ENCODE measurements around the gene HOXC9.

DNA sequence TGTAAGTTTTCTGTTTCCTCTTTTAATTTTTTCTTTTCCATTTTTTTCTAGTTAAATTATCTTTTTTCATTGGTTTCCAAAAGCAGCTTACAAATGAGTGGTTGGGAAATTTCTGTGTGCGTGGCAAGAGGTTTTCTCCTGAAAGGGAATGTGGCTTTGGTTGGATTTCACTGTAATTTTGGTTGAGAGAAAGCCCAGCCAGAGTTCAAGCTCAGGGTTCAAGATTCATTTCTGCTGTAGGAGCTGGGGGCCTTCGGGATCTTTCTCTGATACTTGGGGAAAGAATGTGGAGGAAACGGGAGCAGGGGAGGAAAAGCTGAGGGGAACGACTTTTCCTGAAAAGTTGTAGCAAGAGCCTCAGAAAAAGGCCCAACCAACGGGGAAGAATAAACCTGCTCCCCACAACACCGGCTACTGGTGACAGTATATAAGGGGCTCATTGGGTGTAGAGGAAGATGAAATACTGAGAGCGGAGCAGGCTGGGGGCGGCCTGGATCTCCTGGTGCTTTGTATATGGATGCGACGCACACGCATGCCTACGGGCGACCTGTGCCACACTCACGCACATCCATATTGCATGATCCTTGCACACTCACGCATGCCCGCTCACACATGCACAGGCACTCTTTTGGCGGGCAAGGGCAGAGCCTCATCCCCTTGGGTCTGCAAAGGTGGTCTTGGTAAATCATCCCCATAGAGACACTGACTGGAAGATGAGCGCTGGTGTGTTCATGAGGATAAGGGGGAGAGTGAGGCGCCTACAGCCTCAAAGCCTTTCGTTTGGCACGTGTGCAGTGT lies 13.1 kb upstream of the HOXC9 start:
- TF ChIP-seq, protein P1, sequence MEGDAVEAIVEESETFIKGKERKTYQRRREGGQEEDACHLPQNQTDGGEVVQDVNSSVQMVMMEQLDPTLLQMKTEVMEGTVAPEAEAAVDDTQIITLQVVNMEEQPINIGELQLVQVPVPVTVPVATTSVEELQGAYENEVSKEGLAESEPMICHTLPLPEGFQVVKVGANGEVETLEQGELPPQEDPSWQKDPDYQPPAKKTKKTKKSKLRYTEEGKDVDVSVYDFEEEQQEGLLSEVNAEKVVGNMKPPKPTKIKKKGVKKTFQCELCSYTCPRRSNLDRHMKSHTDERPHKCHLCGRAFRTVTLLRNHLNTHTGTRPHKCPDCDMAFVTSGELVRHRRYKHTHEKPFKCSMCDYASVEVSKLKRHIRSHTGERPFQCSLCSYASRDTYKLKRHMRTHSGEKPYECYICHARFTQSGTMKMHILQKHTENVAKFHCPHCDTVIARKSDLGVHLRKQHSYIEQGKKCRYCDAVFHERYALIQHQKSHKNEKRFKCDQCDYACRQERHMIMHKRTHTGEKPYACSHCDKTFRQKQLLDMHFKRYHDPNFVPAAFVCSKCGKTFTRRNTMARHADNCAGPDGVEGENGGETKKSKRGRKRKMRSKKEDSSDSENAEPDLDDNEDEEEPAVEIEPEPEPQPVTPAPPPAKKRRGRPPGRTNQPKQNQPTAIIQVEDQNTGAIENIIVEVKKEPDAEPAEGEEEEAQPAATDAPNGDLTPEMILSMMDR (IDR thresholded peaks at IDR 0.05) = no peak
- TF ChIP-seq POLR2A (IDR thresholded peaks at IDR 0.05) = no peak
